ENCODE results near the gene BATF2. TPM values are rescaled to one million over a fixed set of nuclear protein-coding genes. Genes with fewer than 3 reads are reported as not detected.

The BATF2 gene
- total and polyA plus RNA-seq, 9 of the 15 experiments (the other 6 are each of a cell fraction or from before 2014, with no cell fraction given) = 1.7 to 8.9 (median 6.4) TPM

DNA sequence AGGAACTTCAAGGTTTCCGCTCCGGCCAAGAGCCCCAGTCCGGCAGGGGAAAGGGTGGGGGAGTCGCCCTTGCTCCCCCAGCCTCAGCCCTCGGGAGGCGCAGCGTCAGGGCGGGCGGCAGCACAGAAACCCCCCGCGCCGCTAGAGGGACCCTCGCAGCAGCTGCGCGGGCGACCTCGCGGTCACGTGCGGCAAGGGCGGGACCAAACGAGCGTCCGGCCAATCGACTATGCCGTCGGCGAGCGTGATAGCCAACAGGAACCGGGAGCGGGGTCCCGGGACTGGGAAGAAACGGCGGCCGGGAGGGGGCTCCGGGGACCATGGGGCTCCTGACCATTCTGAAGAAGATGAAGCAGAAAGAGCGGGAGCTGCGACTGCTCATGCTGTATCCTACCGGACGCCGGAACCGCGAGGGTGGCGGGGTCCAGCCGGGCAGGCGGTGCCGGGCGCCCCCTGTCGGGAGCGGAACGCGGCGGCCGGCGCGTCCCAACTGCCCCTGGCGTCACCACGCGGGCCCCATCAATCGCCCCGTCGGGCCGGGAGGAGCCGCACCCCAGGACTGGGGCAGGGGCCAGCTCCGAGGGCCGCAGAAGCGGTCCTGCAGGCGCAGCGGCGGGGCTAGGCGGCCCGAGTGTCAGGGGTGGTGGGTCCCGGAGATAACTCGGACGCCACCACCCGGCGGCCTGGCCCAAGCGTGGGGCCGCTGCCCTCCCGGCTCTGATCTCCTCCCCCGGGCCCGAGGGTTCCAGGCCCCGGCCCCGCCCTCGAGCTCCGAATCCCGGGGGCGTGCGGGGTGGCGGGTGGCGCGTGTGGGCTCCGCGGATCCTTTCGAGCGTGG lies 17.3 kb upstream of the BATF2 start, which contains the start of gene ARL2 (continued):
- TF ChIP-seq, protein P1, sequence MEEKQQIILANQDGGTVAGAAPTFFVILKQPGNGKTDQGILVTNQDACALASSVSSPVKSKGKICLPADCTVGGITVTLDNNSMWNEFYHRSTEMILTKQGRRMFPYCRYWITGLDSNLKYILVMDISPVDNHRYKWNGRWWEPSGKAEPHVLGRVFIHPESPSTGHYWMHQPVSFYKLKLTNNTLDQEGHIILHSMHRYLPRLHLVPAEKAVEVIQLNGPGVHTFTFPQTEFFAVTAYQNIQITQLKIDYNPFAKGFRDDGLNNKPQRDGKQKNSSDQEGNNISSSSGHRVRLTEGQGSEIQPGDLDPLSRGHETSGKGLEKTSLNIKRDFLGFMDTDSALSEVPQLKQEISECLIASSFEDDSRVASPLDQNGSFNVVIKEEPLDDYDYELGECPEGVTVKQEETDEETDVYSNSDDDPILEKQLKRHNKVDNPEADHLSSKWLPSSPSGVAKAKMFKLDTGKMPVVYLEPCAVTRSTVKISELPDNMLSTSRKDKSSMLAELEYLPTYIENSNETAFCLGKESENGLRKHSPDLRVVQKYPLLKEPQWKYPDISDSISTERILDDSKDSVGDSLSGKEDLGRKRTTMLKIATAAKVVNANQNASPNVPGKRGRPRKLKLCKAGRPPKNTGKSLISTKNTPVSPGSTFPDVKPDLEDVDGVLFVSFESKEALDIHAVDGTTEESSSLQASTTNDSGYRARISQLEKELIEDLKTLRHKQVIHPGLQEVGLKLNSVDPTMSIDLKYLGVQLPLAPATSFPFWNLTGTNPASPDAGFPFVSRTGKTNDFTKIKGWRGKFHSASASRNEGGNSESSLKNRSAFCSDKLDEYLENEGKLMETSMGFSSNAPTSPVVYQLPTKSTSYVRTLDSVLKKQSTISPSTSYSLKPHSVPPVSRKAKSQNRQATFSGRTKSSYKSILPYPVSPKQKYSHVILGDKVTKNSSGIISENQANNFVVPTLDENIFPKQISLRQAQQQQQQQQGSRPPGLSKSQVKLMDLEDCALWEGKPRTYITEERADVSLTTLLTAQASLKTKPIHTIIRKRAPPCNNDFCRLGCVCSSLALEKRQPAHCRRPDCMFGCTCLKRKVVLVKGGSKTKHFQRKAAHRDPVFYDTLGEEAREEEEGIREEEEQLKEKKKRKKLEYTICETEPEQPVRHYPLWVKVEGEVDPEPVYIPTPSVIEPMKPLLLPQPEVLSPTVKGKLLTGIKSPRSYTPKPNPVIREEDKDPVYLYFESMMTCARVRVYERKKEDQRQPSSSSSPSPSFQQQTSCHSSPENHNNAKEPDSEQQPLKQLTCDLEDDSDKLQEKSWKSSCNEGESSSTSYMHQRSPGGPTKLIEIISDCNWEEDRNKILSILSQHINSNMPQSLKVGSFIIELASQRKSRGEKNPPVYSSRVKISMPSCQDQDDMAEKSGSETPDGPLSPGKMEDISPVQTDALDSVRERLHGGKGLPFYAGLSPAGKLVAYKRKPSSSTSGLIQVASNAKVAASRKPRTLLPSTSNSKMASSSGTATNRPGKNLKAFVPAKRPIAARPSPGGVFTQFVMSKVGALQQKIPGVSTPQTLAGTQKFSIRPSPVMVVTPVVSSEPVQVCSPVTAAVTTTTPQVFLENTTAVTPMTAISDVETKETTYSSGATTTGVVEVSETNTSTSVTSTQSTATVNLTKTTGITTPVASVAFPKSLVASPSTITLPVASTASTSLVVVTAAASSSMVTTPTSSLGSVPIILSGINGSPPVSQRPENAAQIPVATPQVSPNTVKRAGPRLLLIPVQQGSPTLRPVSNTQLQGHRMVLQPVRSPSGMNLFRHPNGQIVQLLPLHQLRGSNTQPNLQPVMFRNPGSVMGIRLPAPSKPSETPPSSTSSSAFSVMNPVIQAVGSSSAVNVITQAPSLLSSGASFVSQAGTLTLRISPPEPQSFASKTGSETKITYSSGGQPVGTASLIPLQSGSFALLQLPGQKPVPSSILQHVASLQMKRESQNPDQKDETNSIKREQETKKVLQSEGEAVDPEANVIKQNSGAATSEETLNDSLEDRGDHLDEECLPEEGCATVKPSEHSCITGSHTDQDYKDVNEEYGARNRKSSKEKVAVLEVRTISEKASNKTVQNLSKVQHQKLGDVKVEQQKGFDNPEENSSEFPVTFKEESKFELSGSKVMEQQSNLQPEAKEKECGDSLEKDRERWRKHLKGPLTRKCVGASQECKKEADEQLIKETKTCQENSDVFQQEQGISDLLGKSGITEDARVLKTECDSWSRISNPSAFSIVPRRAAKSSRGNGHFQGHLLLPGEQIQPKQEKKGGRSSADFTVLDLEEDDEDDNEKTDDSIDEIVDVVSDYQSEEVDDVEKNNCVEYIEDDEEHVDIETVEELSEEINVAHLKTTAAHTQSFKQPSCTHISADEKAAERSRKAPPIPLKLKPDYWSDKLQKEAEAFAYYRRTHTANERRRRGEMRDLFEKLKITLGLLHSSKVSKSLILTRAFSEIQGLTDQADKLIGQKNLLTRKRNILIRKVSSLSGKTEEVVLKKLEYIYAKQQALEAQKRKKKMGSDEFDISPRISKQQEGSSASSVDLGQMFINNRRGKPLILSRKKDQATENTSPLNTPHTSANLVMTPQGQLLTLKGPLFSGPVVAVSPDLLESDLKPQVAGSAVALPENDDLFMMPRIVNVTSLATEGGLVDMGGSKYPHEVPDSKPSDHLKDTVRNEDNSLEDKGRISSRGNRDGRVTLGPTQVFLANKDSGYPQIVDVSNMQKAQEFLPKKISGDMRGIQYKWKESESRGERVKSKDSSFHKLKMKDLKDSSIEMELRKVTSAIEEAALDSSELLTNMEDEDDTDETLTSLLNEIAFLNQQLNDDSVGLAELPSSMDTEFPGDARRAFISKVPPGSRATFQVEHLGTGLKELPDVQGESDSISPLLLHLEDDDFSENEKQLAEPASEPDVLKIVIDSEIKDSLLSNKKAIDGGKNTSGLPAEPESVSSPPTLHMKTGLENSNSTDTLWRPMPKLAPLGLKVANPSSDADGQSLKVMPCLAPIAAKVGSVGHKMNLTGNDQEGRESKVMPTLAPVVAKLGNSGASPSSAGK (IDR thresholded peaks at IDR 0.05) = peak; percentile 90
- TF ChIP-seq, protein P2, sequence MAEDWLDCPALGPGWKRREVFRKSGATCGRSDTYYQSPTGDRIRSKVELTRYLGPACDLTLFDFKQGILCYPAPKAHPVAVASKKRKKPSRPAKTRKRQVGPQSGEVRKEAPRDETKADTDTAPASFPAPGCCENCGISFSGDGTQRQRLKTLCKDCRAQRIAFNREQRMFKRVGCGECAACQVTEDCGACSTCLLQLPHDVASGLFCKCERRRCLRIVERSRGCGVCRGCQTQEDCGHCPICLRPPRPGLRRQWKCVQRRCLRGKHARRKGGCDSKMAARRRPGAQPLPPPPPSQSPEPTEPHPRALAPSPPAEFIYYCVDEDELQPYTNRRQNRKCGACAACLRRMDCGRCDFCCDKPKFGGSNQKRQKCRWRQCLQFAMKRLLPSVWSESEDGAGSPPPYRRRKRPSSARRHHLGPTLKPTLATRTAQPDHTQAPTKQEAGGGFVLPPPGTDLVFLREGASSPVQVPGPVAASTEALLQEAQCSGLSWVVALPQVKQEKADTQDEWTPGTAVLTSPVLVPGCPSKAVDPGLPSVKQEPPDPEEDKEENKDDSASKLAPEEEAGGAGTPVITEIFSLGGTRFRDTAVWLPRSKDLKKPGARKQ (CRISPR knock-in tag; IDR thresholded peaks at IDR 0.05) = no peak
- no peak for TF ChIP-seq FOXA1 (IDR thresholded peaks at IDR 0.05; ENCODE audit: borderline replicate concordance)
- no peak for TF ChIP-seq ZKSCAN8 (CRISPR knock-in tag; IDR thresholded peaks at IDR 0.05)
- TF ChIP-seq, protein P3, sequence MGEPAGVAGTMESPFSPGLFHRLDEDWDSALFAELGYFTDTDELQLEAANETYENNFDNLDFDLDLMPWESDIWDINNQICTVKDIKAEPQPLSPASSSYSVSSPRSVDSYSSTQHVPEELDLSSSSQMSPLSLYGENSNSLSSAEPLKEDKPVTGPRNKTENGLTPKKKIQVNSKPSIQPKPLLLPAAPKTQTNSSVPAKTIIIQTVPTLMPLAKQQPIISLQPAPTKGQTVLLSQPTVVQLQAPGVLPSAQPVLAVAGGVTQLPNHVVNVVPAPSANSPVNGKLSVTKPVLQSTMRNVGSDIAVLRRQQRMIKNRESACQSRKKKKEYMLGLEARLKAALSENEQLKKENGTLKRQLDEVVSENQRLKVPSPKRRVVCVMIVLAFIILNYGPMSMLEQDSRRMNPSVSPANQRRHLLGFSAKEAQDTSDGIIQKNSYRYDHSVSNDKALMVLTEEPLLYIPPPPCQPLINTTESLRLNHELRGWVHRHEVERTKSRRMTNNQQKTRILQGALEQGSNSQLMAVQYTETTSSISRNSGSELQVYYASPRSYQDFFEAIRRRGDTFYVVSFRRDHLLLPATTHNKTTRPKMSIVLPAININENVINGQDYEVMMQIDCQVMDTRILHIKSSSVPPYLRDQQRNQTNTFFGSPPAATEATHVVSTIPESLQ (CRISPR knock-in tag; IDR thresholded peaks at IDR 0.05) = no peak
- TF ChIP-seq, protein P4, sequence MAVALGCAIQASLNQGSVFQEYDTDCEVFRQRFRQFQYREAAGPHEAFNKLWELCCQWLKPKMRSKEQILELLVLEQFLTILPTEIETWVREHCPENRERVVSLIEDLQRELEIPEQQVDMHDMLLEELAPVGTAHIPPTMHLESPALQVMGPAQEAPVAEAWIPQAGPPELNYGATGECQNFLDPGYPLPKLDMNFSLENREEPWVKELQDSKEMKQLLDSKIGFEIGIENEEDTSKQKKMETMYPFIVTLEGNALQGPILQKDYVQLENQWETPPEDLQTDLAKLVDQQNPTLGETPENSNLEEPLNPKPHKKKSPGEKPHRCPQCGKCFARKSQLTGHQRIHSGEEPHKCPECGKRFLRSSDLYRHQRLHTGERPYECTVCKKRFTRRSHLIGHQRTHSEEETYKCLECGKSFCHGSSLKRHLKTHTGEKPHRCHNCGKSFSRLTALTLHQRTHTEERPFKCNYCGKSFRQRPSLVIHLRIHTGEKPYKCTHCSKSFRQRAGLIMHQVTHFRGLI (CRISPR knock-in tag; IDR thresholded peaks at IDR 0.05) = no peak
- no peak for TF ChIP-seq TAF9B (IDR thresholded peaks at IDR 0.05; ENCODE audit: partially characterized antibody)
- TF ChIP-seq MTA3 (IDR thresholded peaks at IDR 0.05; ENCODE audit: borderline replicate concordance) = peak; percentile 64; the same call in 1 of the 2 replicates
